K562 (cell line): ENCODE results near the gene TNN. TPM values are rescaled to one million over a fixed set of nuclear protein-coding genes. Genes with fewer than 3 reads are reported as not detected.

Experiments used
- ATAC-seq: fragments of 200-7000 bp; cut with Tn5 transposase; 3 replicates; pipeline ENCODE4 v1.9.1; 2020; ENCODE audit warnings: moderate library complexity
- BruUV-seq: library from RNA; stranded (reverse); fragments of 400-500 nt; replicated peaks from 2 replicates; lab custom pipeline; 2021; lab: Mats Ljungman, UMichigan
- CTCF ChIA-PET: fragments of 300-600 bp; formaldehyde crosslinking; extraction: SDS; loops from one replicate; lab custom pipeline; 2021; ENCODE audit warnings: low intra/inter-chr PET ratio; lab: Yijun Ruan, JAX
- POLR2A ChIA-PET: fragments of 300-600, 350-650 bp; sonication (Branson Sonifier 250); formaldehyde crosslinking; extraction: SDS; loops from one replicate; lab custom pipeline; 2021; ENCODE audit warnings: antibody characterized with exemption, inconsistent platforms; lab: Yijun Ruan, JAX
- DNase-seq, 4 experiments: peaks; one replicate each; pipeline versions ENCODE4 v3.0.0 to v3.0.0-alpha.2; 2011 to 2018; ENCODE audit warnings: low spot score in 3 of 4, mixed read lengths in 3 of 4; ENCODE audit errors: extremely low read depth in 1 of 4
- FAIRE-seq: peaks from 2 replicates; lab custom pipeline; 2011; peaks lifted over from hg19 to GRCh38; lab: Jason Lieb, UNC
- H2AFZ ChIP-seq: 2 replicates; pipeline ENCODE4 v1.6.0; 2011; ENCODE audit warnings: low read depth, low read length, control low read depth, inconsistent platforms
- H3K27ac ChIP-seq: fragments of 200-600 bp; 3 replicates; pipeline ENCODE4 v1.8.0; 2011; ENCODE audit warnings: low read depth, mild to moderate bottlenecking, control low read depth, inconsistent platforms, low read length, moderate library complexity, mixed read lengths; ENCODE audit errors: extremely low read depth
- H3K27me3 ChIP-seq, 2 experiments: fragments of 300-600 bp in 1 of 2; 2 replicates in 1 of 2; 3 replicates in 1 of 2; pipeline versions ENCODE4 v1.6.0 to v1.8.0; 2011; ENCODE audit warnings: inconsistent platforms in 2 of 2, low read length in 2 of 2, mild to moderate bottlenecking in 1 of 2, mixed read lengths in 1 of 2, moderate library complexity in 1 of 2; ENCODE audit not compliant: control insufficient read depth in 2 of 2, insufficient read depth in 2 of 2
- H3K36me3 ChIP-seq: fragments of 300-600 bp; 3 replicates; pipeline ENCODE4 v1.8.0; 2011; ENCODE audit warnings: mild to moderate bottlenecking, low read length, inconsistent platforms; ENCODE audit not compliant: control insufficient read depth, insufficient read depth
- H3K4me1 ChIP-seq, 2 experiments: fragments of 200-600 bp in 1 of 2; replicated peaks in 1 of 2; 2 replicates in 1 of 2; 3 replicates in 1 of 2; pipeline versions ENCODE4 v1.5.1 to v1.8.0; 2011; ENCODE audit warnings: inconsistent platforms in 2 of 2, low read length in 2 of 2, mild to moderate bottlenecking in 1 of 2, mixed read lengths in 1 of 2, moderate library complexity in 1 of 2; ENCODE audit not compliant: control insufficient read depth in 2 of 2, insufficient read depth in 2 of 2
- H3K4me2 ChIP-seq: 2 replicates; pipeline ENCODE4 v1.6.1; 2011; ENCODE audit warnings: low read length, control low read depth, inconsistent platforms, mixed read lengths; ENCODE audit not compliant: insufficient read depth
- H3K4me3 ChIP-seq: fragments of 200-600 bp; sonication (generic), shearing (Covaris generic); 2 replicates; pipeline ENCODE4 v1.5.1; 2016; ENCODE audit warnings: control low read depth, inconsistent platforms
- H3K79me2 ChIP-seq: fragments of 200-600 bp; 3 replicates; pipeline ENCODE4 v1.8.0; 2011; ENCODE audit warnings: low read length, inconsistent platforms; ENCODE audit not compliant: control insufficient read depth, insufficient read depth
- H3K9ac ChIP-seq, 2 experiments: 2 replicates each; pipeline versions ENCODE4 v1.6.0 to v1.6.1; 2011; ENCODE audit warnings: low read depth in 2 of 2, low read length in 2 of 2, control low read depth in 1 of 2, inconsistent platforms in 1 of 2, mild to moderate bottlenecking in 1 of 2, mixed read lengths in 1 of 2; ENCODE audit not compliant: insufficient read depth in 1 of 2
- H3K9me1 ChIP-seq: one replicate; pipeline ENCODE4 v1.6.0; 2011; ENCODE audit warnings: inconsistent platforms, mild to moderate bottlenecking, low read length, moderate library complexity; ENCODE audit not compliant: control insufficient read depth, insufficient read depth
- H3K9me3 ChIP-seq: replicated peaks from 2 replicates; pipeline ENCODE4 v1.5.1; 2011; ENCODE audit warnings: low read depth, low read length, inconsistent platforms; ENCODE audit not compliant: control insufficient read depth, insufficient read depth
- H4K20me1 ChIP-seq: replicated peaks from 2 replicates; pipeline ENCODE4 v1.6.1; 2011; ENCODE audit warnings: low read length, inconsistent platforms, mixed read lengths; ENCODE audit not compliant: control insufficient read depth, insufficient read depth
- CBX3 ChIP-seq, 2 experiments: IDR thresholded peaks; 1 replicate in 1 of 2; 2 replicates in 1 of 2; pipeline ENCODE4 v1.6.1; 2012; ENCODE audit warnings: inconsistent platforms in 2 of 2, low read length in 2 of 2, borderline replicate concordance in 1 of 2, control low read depth in 1 of 2
- CREB3 ChIP-seq: fragments of 450-650 bp; conservative IDR thresholded peaks from 2 replicates; pipeline ENCODE4 v1.6.1; 2016; ENCODE audit warnings: missing genetic modification characterization, low read depth, mild to moderate bottlenecking, missing compliant biosample characterization, moderate library complexity
- DDX20 ChIP-seq: fragments of 450-650 bp; IDR thresholded peaks from 2 replicates; pipeline ENCODE4 v1.6.1; 2016; ENCODE audit warnings: missing genetic modification characterization, low read depth, mild to moderate bottlenecking, missing compliant biosample characterization, moderate library complexity
- GABPB2 ChIP-seq: fragments of 250-450 bp; sonication (Bioruptor Pico); conservative IDR thresholded peaks from 2 replicates; pipeline ENCODE4 v1.5.1; 2021; ENCODE audit warnings: mild to moderate bottlenecking
- GTF2E2 ChIP-seq: fragments of 200-800 bp; sonication (Bioruptor generic); IDR thresholded peaks from 2 replicates; pipeline ENCODE4 v1.6.1; 2016; ENCODE audit warnings: missing genetic modification characterization, missing compliant biosample characterization
- HOXB6 ChIP-seq: fragments of 250-450 bp; sonication (Bioruptor Pico); IDR thresholded peaks from 2 replicates; pipeline ENCODE4 v1.5.1; 2022; ENCODE audit warnings: mild to moderate bottlenecking, borderline replicate concordance
- NFATC3 ChIP-seq: fragments of 450-650 bp; IDR thresholded peaks from 2 replicates; pipeline ENCODE4 v1.6.1; 2017; ENCODE audit warnings: mild to moderate bottlenecking
- NFE2L1 ChIP-seq: fragments of 450-650 bp; IDR thresholded peaks from 2 replicates; pipeline ENCODE4 v1.6.1; 2016; ENCODE audit warnings: missing genetic modification characterization, low read depth, mild to moderate bottlenecking, missing compliant biosample characterization, moderate library complexity, borderline replicate concordance
- NFIC ChIP-seq: fragments of 450-650 bp; IDR thresholded peaks from 2 replicates; pipeline ENCODE4 v1.6.1; 2017; ENCODE audit warnings: mild to moderate bottlenecking, inconsistent platforms
- NFYB ChIP-seq: IDR thresholded peaks from 2 replicates; pipeline ENCODE4 v1.6.1; 2011; ENCODE audit warnings: mild to moderate bottlenecking, moderate library complexity; ENCODE audit not compliant: insufficient read length; ENCODE audit errors: extremely low read depth
- PYGO2 ChIP-seq: fragments of 450-650 bp; IDR thresholded peaks from 2 replicates; pipeline ENCODE4 v1.6.1; 2016; ENCODE audit warnings: mild to moderate bottlenecking, missing genetic modification characterization, moderate library complexity, missing compliant biosample characterization
- SLC30A9 ChIP-seq: fragments of 250-450 bp; sonication (Bioruptor Pico); IDR thresholded peaks from 2 replicates; pipeline ENCODE4 v1.8.0; 2022; ENCODE audit warnings: mild to moderate bottlenecking, moderate library complexity
- SMAD3 ChIP-seq: fragments of 450-650 bp; formaldehyde crosslinking; conservative IDR thresholded peaks from 2 replicates; pipeline ENCODE4 v1.4.0; 2020; ENCODE audit warnings: mild to moderate bottlenecking
- ZNF143 ChIP-seq: sonication (generic); formaldehyde crosslinking; IDR thresholded peaks from 2 replicates; pipeline ENCODE4 v1.9.0; 2022; ENCODE audit warnings: mild to moderate bottlenecking, missing genetic modification reagents
- ZNF217 ChIP-seq: sonication (generic); formaldehyde crosslinking; IDR thresholded peaks from 2 replicates; pipeline ENCODE4 v1.8.0; 2022; ENCODE audit warnings: mild to moderate bottlenecking, missing genetic modification reagents
- ZNF699 ChIP-seq: fragments of 250-450 bp; sonication (Bioruptor Pico); IDR thresholded peaks from 2 replicates; pipeline ENCODE4 v1.8.0; 2021; ENCODE audit warnings: mild to moderate bottlenecking, moderate library complexity; ENCODE audit not compliant: insufficient replicate concordance
- WGBS: fragments of 100-300 bp; shearing (Covaris generic); methylation state at CpG from one replicate; pipeline ENCODE4 v1.1.6; 2016; ENCODE audit warnings: low coverage, mixed read lengths; ENCODE audit not compliant: insufficient coverage; ENCODE audit errors: missing lambda C conversion rate; 5-methylcytosine and 5-hydroxymethylcytosine counted together
- in situ Hi-C: fragments of 300-500 bp; cut with MboI; formaldehyde crosslinking; loops from 4 replicates; pipeline ENCODE4 v1.15.0; 2018; ENCODE audit warnings: inconsistent platforms, mixed read lengths
- intact Hi-C: fragments of 100-400 bp; cut with micrococcal nuclease; formaldehyde crosslinking; loops from 2 replicates; pipeline ENCODE4 v1.14.2; 2022
- polyA plus RNA-seq, 8 experiments: library from polyadenylated mRNA; depleted of rRNA in 4 of 8; stranded (reverse) in 5 of 8; unstranded in 3 of 8; fragments of >200 nt; fragmentation: Nextera tagmentation in 2 of 8; fragmentation: Illumina TruSeq in 1 of 8; extraction: Ambion mirVana in 2 of 8; extraction: Trizol in 1 of 8; gene quantifications; 2 replicates each; pipeline versions ENCODE4 v1.2.1 to v1.2.3, GENCODE V29; 2011 to 2014; ENCODE audit warnings: inconsistent platforms in 1 of 8, missing spikeins in 1 of 8
- total RNA-seq, 7 experiments: library from RNA; depleted of rRNA in 6 of 7; stranded (reverse); fragments of >200 nt in 6 of 7; fragmentation: Illumina TruSeq in 2 of 7; extraction: Trizol in 2 of 7; gene quantifications; 2 replicates each; pipeline versions ENCODE4 v1.2.1 to v1.2.3, GENCODE V29; 2011 to 2021; ENCODE audit warnings: low replicate concordance in 1 of 7
- TF ChIP-seq, protein P1 (sequence below): sonication (generic); formaldehyde crosslinking; IDR thresholded peaks from 2 replicates; pipeline ENCODE4 v1.4.0; 2020; ENCODE audit warnings: mild to moderate bottlenecking, missing genetic modification reagents

The TNN gene
- total and polyA plus RNA-seq, 9 of the 15 experiments (the other 6 are each of a cell fraction or from before 2014, with no cell fraction given) = 0.01 to 0.09 (median 0.07) TPM; not detected in 4

GRCh38 chr1:175037416-175037815, 30.2 kb upstream of the TNN start (continued):
- TF ChIP-seq ZNF217 (CRISPR knock-in tag) (no peak), NFYB (no peak), GTF2E2 (tag) (no peak), CREB3 (tag) (no peak)
- TF ChIP-seq, all 486 proteins: peak for 0

- TF ChIP-seq CBX3 (IDR thresholded peaks at IDR 0.05; ENCODE audit: borderline replicate concordance in 1 of 2, low read length in 2 of 2) (no peak), NFATC3 (no peak), ZNF143 (CRISPR knock-in tag) (no peak), SLC30A9 (CRISPR knock-in tag) (no peak), GABPB2 (CRISPR knock-in tag) (no peak), PYGO2 (tag) (no peak), SMAD3 (CRISPR knock-in tag) (no peak), NFIC (no peak), DDX20 (no peak), HOXB6 (CRISPR knock-in tag) (no peak), ZNF699 (CRISPR knock-in tag) (no peak), NFE2L1 (tag) (no peak)
- TF ChIP-seq, protein P1, sequence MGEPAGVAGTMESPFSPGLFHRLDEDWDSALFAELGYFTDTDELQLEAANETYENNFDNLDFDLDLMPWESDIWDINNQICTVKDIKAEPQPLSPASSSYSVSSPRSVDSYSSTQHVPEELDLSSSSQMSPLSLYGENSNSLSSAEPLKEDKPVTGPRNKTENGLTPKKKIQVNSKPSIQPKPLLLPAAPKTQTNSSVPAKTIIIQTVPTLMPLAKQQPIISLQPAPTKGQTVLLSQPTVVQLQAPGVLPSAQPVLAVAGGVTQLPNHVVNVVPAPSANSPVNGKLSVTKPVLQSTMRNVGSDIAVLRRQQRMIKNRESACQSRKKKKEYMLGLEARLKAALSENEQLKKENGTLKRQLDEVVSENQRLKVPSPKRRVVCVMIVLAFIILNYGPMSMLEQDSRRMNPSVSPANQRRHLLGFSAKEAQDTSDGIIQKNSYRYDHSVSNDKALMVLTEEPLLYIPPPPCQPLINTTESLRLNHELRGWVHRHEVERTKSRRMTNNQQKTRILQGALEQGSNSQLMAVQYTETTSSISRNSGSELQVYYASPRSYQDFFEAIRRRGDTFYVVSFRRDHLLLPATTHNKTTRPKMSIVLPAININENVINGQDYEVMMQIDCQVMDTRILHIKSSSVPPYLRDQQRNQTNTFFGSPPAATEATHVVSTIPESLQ (CRISPR knock-in tag) = no peak
- H3K4me2 ChIP-seq = no peak overlapping the region
- in situ Hi-C loops = loop anchor here (5.0 kb wide), 1 partner anchor 87 kb away; no protein-coding TSS in a partner anchor
- H2AFZ ChIP-seq = no peak overlapping the region
- peaks cover 0 to 9% of the 10 kb centered on the region in 2 experiments; a peak in 1 of 5 replicates for H3K4me1 ChIP-seq
- no peaks in the 10 kb centered on the region; the same call in 1 of the 2 replicates for H4K20me1 ChIP-seq
- BruUV-seq = no TSS peak
- H3K9ac ChIP-seq = no peak overlapping the region
- no peaks in the 10 kb centered on the region for H3K79me2 ChIP-seq
- CTCF ChIA-PET = no interaction called here
- H3K27me3 ChIP-seq = peaks cover 55 to 63% of the 10 kb centered on the region in 2 experiments
- POLR2A ChIA-PET = interaction anchor here (0.6 to 2.1 kb wide), 4 partner anchors 13 to 239 kb away, joined by 3 to 5 read pairs (median 4); partner anchors contain the start of gene MRPS14
- no peaks in the 10 kb centered on the region for H3K9me1 ChIP-seq
- no peaks in the 10 kb centered on the region for H3K9me3 ChIP-seq
- WGBS = 0% methylated on average over 4 of the region's 4 CpGs
- H3K36me3 ChIP-seq = no peaks in the 10 kb centered on the region
- FAIRE-seq (no peak), ATAC-seq (no peak), DNase-seq (no peak)
- intact Hi-C loops = no loop called here
- no peak overlapping the region for H3K27ac ChIP-seq
- H3K4me3 ChIP-seq = no peak overlapping the region
Observed at GRCh38 chr1:175040324-175040879, 27.2 kb upstream of the TNN start.
